NOMO-1 treated with dmso at 0.1 percent for 144 hours (cell line): Measurements from ENCODE around the gene POLL.

Source experiments
- DNase-seq: peaks from one replicate; lab custom pipeline; 2025; ENCODE audit not compliant: unreplicated experiment; lab: John Stamatoyannopoulos, UW

Gene POLL

DNA sequence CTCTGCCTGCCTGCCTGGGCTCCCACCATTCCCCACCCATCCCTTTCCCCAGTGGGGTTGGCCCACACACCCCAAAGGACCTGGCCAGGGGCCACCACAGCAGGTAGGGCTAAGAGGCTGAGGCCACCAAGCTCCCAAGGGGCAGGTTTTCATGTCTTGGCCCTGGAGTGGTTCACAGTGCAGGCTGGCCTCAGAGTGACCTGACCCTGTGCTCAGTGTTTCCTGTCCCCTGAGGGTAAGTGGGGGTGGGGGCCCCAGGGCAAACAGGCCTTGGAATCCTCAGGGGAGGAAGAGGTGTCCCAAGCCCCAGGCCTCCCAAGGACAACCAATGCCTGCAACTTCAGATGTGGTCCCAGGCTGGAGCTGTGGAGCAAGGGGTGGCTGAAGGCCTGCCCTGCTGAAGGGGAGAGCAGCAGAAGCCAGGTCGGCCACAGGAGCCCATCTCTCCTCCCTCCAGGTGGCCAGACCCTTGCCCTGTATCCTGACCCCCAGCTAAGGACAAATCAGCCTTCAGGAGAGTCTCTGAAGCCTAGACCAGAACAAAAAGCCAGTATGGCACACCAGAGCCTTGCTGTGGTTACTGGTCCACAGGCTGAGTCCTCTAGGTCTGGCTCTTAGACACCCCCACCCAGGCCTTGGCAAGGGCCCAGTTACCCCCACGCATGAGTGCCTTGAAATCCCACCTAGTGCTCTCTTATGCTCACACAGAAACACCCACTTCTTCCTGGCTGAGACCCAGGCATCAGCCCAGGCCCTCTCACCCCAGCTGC, 27.6 kb downstream of the POLL start:
- no peak for DNase-seq

DNA sequence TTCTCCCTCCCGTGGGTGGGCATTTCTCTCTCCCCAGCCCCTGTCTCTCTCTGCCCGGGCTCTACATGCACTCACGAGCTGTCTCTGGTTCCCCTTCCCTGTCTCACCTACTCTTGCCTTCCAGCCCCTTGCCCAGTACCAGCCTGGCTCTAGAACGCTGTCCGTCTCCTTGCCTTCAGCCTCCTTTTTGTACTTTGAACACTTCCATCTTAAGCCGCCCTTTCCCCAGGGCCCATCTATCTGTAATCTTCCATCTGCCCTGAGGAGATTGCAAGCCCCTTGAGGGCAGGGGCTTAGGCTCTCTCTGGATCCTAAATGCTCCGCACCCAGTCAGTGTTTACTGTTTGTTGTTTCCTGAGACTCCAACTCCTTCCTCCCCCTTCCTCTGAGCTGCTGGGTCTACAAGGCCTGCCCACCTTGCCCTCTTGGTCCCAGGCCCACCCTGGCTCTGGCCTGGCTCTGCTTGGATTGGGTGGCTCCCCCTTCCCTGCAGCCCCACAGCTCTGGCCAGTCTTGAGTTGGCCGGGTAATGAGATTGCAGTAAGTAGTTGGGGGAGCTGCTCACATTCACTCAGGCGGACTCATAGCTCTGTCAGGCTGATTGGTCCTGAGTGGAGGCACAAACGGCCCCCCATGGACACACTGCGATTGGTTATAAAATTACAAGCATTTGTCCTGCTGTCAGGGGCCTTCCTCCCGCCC, 28.3 kb downstream of the POLL start:
- no peak for DNase-seq

DNA sequence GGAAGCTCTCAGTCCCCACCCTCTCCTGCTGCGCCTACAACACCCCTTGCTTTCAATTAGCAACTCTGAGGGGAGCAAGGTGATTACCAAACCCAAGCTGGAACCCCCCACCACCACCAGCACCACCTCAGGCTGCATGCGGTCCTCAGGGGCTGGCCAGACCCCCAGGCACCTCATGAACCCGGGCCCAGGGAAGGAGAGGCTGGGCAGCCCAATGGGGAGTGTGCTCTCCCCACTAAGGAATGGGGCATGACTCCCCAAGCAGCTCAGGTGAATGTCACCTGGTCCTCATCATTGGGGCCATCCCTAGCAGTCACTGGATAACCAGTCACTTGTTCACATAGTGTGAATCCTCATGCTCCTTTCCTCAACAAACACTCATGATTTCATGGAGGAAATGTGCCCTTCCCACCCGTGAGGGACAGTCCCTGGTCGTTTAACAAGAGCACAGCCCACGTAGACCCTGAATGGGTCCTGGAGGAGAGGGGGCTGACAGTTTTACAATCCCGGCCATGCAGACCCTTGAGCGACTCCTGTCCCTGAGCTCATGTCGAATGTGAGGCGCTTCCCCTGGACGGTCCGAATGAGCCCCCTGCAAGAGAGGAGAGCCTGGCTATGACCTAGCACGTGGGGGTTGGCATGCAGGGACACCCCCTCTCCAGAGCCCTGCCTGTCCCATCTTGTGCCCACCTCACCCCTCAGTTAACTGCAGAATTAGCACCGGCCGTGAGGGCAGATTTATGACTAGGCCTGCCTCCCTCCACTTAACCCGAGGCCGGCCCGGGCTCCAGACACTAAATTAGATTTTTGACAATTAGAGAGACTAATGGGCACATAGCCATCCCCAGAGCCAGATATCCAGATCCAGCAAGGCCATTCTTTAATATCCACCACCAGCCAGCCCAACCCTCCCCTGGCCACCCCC, 29.1 kb downstream of the POLL start:
- DNase-seq, result no peak

DNA sequence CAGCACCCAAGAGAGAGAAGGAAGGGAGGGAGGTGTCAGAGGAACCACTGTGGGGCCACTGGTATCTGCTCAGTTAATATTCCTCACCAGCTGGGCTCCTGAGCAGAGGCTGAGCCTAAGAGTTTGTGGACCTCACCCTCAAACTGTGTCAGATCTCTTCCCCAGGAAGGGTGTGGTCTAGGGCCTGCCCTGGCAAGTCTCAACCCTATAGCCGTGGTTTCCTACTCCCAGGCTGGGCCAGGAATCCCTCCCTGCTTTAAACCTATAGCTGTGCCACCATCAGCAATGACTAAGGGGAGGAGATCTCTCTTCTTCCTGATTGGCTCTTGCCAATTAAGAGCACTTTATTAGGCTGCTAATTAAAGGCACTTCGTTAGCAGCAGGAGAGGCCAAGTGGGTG, 29.9 kb downstream of the POLL start:
- DNase-seq, result peak; percentile 63

DNA sequence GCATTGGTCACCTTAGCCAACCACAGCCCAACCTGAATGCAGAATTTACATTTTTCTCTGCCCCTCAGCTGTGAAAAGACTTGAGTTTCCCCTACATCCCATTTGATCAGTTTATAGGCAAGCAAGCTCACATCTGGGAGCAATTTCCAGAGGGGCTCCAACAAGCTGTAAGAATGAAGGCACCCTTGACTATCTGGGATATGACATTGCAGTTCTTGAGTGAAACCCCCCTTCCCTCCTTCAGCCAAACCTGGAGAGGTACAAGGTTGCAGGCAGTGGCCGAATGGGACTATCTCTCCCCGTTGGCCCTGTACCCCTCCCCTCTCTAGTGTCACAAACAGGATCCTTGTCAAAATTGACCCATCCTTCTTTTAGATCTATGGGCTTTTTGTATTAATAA, 30.5 kb downstream of the POLL start:
- DNase-seq, result no peak

DNA sequence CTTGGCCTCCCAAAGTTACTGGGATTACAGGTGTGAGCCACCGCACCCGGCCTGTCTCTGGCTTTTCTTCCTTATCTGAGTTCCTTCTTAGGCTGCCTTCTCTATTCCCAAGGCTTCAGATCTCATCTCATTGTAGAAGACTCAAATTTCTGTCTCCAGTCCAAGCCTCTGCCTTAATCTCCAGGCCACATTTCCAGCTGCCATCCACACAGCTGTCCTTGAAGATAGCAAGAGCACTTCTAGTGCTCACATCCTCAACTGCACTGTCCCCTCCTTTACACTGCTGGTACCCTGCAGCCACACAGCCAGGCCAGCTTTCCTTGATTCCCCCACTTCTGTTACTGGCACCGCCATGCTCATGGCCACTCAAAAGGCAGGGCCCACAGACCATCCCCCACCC, 35.6 kb downstream of the POLL start:
- DNase-seq, result no peak

DNA sequence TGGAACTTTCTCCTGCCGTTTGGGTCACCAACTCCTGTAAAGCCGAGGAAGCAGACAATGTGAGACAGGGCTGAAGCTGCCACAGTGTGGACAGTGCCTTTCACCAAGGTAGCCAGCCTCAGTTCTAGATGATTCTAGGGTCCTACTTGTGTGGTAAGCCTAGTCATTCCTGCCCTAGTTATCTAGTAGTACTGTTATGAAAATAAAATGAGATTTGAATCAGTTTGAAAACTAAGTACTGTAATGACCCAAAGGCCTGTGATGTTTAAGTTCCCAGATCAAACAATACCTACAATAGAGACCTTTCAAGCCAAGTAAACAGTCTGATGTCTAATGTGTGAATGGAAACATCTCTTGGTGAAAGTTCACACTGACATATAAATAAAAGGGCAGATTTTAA, 37.1 kb downstream of the POLL start:
- DNase-seq, result no peak

DNA sequence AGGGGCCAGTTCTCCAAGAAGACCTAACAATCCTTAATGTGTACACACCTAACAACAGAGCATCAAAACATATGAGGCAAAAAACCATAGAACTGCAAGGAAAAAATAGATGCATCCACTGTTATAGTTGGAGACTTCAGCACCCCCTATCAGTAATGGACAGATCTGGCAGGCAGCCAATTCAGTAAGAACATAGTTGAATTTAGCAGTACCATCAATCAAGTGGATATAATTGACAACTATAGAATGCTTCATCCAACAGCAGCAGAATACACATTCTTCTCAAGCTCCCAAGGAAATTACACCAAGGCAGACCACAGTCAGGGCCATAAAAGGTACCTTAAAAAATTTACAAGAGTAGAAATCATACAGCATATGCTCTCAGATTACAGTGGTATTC, 42.2 kb downstream of the POLL start:
- no peak for DNase-seq

DNA sequence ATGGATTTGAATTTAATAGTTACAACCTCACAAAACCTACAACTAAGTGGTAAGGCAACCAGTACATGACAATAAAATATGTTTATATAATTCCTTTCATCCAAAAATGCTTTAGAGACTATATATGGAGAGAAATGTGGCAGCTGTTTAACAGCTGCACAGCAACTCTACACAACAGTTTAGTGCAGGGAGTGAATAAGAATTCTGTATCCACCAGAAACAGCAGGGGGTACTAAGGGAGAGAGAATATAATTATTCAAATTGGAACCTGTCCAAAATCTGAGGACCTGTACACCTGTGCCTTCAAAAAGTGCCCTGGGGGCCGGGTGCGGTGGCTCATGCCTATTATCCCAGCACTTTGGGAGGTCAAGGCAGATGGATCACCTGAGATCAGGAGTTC, 49.6 kb downstream of the POLL start:
- no peak for DNase-seq

DNA sequence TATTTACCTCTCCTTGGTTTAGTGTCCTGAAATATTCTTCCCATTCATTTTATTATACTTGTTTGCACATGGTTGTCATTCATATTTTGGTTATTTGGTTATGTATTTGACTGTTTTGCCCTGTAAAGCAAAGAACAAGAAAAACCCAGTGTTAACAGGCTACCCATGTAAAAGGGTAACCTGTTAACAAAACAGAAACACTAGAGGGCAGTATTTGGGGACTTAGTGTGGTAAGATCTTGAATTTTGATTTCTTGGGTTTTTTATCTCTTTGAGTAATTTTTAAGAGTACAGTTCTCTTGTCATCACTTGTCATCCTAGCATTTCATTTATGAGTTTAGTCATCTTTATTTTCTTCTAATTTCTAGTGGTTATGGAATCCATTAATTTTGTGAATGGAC, 51.3 kb downstream of the POLL start:
- DNase-seq, result no peak

DNA sequence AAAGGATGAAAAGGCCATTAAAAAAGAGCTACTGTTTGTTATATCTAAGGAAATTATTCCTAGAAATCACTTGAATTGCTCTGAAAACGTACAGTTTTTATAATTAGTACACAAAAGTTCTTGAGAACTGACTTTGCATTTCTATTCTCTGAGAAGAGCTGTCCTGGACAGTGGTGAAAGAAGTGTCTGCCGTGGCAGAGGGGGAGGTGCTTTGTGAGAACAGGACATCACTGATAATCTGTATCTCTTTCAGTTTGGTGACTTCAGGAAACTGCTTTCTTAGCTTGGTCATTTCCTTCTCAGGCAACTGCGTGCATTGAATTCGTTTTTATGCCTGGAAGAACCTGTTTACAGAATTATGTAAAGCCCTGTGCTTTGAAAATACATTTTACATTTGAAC, 52.1 kb downstream of the POLL start:
- no peak for DNase-seq

DNA sequence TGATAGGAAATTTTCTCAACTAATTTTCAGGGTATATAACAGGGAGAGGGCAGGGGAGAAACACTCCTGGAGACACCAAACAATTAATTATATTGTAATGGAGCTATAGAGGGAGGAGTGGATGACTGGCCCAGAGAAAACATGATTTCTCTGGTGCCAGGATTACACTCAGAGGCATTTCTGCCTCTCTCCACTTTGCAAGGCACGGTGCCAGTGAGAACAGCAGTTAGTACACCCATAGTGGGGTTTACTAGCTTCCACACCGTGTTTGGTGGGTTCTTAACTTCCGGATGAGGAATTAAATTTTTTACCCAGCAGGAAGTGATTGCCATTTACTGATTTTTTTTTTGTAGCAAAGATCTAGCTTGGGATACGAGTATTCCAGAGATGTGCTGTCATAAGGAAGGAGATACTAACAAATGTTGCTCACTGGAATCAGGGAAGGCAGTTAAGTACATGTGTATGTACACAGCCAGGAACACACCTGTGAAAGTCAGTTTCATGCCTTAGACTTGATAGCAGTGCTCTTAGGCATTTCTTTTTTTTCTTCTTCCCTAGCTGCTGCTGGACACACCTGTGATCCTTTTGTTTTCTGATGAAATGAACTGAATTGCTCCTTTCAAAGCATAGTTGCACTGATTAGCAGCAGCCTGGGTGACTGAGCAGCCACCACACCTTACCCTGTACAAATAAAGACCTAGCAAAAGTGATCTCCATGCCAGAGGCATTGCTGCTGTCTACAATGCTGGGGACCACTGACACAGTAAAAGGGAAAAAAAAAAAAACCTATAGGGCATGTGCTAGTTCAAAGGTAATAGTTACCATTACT, 58.1 kb downstream of the POLL start:
- no peak for DNase-seq

DNA sequence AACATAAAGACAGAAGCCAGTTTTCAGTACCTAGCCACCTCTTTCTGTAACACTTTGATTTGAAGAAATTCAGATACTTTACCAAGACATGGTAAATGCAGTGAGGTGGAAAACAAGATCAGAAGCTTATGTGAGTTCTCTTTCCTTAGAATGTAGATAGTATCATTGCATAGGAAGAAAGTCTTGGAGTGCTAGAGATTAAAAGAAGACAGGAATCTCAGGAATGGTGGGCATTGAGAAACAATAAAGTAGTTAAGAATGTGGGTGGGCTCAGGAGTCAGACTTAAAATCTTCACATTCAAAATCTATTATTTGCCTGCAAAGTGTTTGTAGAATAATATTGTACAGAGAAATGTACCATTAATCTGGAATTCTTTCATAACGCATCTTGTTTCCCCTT, 58.9 kb downstream of the POLL start:
- no peak for DNase-seq
